Endothelial cell of umbilical vein (primary cell): ENCODE results near the gene ICA1L. TPM values are rescaled to one million over a fixed set of nuclear protein-coding genes. Genes with fewer than 3 reads are reported as not detected.

Experiments
- BruUV-seq: library from RNA; stranded (reverse); fragments of 400-500 nt; replicated peaks from 2 replicates; lab custom pipeline; 2021; lab: Mats Ljungman, UMichigan
- CTCF ChIA-PET: fragments of 300-600, 350-600 bp; sonication (Branson Sonifier 250); formaldehyde crosslinking; loops from one replicate; lab custom pipeline; 2021; ENCODE audit warnings: antibody characterized with exemption, inconsistent platforms; lab: Charles Lee
- POLR2A ChIA-PET: fragments of 300-600, 350-600 bp; sonication (Branson Sonifier 250); formaldehyde crosslinking; loops from one replicate; lab custom pipeline; 2021; ENCODE audit warnings: antibody characterized with exemption, inconsistent platforms; lab: Charles Lee
- DNase-seq: peaks from one replicate; pipeline ENCODE4 v3.0.0-alpha.2; 2011; ENCODE audit warnings: low read depth, low spot score
- FAIRE-seq: peaks from 2 replicates; lab custom pipeline; 2011; peaks lifted over from hg19 to GRCh38; lab: Jason Lieb, UNC
- H2AFZ ChIP-seq: 2 replicates; pipeline ENCODE4 v1.6.0; 2012; ENCODE audit warnings: low read depth, low read length, control low read depth, inconsistent platforms
- H3K27ac ChIP-seq: 2 replicates; pipeline ENCODE4 v1.5.1; 2011; ENCODE audit warnings: low read depth, mild to moderate bottlenecking, control low read depth, low read length, moderate library complexity; ENCODE audit not compliant: insufficient read depth
- H3K27me3 ChIP-seq, 2 experiments: 2 replicates each; pipeline versions ENCODE4 v1.6.0 to v1.6.1; 2011; ENCODE audit warnings: low read length in 2 of 2, mixed read lengths in 1 of 2; ENCODE audit not compliant: control insufficient read depth in 2 of 2, insufficient read depth in 2 of 2
- H3K36me3 ChIP-seq, 2 experiments: 2 replicates in 1 of 2; 3 replicates in 1 of 2; pipeline ENCODE4 v1.5.1; 2011; ENCODE audit warnings: low read length in 2 of 2, mild to moderate bottlenecking in 1 of 2, moderate library complexity in 1 of 2; ENCODE audit not compliant: control insufficient read depth in 2 of 2, insufficient read depth in 2 of 2; ENCODE audit errors: extremely low read depth in 1 of 2
- H3K4me1 ChIP-seq: 3 replicates; pipeline ENCODE4 v1.5.1; 2011; ENCODE audit warnings: mild to moderate bottlenecking, low read length; ENCODE audit not compliant: control insufficient read depth, insufficient read depth; ENCODE audit errors: extremely low read depth
- H3K4me2 ChIP-seq: 2 replicates; pipeline ENCODE4 v1.6.1; 2011; ENCODE audit warnings: low read length, control low read depth, mixed read lengths; ENCODE audit not compliant: insufficient read depth
- H3K4me3 ChIP-seq, 3 experiments: fragments of 200-600 bp in 1 of 3; sonication (generic), shearing (Covaris generic) in 1 of 3; replicated peaks in 1 of 3; 2 replicates each; pipeline ENCODE4 v1.5.1; 2011 to 2016; ENCODE audit warnings: control low read depth in 3 of 3, low read length in 3 of 3, mild to moderate bottlenecking in 2 of 3, inconsistent platforms in 1 of 3, low read depth in 1 of 3, moderate library complexity in 1 of 3; ENCODE audit not compliant: insufficient read depth in 1 of 3
- H3K79me2 ChIP-seq: 2 replicates; pipeline ENCODE4 v1.6.0; 2012; ENCODE audit warnings: low read length, inconsistent platforms; ENCODE audit not compliant: control insufficient read depth, insufficient read depth
- H3K9ac ChIP-seq: replicated peaks from 2 replicates; pipeline ENCODE3; 2011; ENCODE audit warnings: low read length, control low read depth; ENCODE audit not compliant: insufficient read depth; ENCODE audit errors: extremely low read depth
- H3K9me1 ChIP-seq: replicated peaks from 3 replicates; pipeline ENCODE4 v1.6.0; 2011; ENCODE audit warnings: mild to moderate bottlenecking, low read length; ENCODE audit not compliant: control insufficient read depth, insufficient read depth; ENCODE audit errors: extremely low read depth
- H3K9me3 ChIP-seq: replicated peaks from 2 replicates; pipeline ENCODE4 v1.5.1; 2012; ENCODE audit warnings: low read length, inconsistent platforms; ENCODE audit not compliant: control insufficient read depth, insufficient read depth
- H4K20me1 ChIP-seq: replicated peaks from 2 replicates; pipeline ENCODE3; 2011; ENCODE audit warnings: mild to moderate bottlenecking, low read length; ENCODE audit not compliant: control insufficient read depth, insufficient read depth; ENCODE audit errors: extremely low read depth
- EZH2 ChIP-seq: IDR thresholded peaks from 2 replicates; pipeline ENCODE4 v1.6.1; 2012; ENCODE audit warnings: borderline replicate concordance, low read depth, mild to moderate bottlenecking, moderate library complexity, low read length, inconsistent platforms; ENCODE audit not compliant: severe bottlenecking
- FOS ChIP-seq: IDR thresholded peaks from 2 replicates; pipeline ENCODE4 v1.6.1; 2011; ENCODE audit warnings: mild to moderate bottlenecking, low read length, moderate library complexity, borderline replicate concordance; ENCODE audit not compliant: insufficient read depth
- GATA2 ChIP-seq: IDR thresholded peaks from 2 replicates; pipeline ENCODE4 v1.7.0; 2011; ENCODE audit warnings: low read depth, mild to moderate bottlenecking, moderate library complexity, mixed read lengths, low read length; ENCODE audit not compliant: insufficient read length, insufficient read depth
- JUN ChIP-seq: IDR thresholded peaks from 2 replicates; pipeline ENCODE4 v1.6.1; 2011; ENCODE audit warnings: borderline replicate concordance, low read depth; ENCODE audit not compliant: insufficient read length, insufficient read depth
- MYC ChIP-seq: IDR thresholded peaks from one replicate; pipeline ENCODE4 v1.6.1; 2011; ENCODE audit warnings: mild to moderate bottlenecking, low read depth, low read length
- POLR2A ChIP-seq: IDR thresholded peaks from 2 replicates; pipeline ENCODE4 v1.6.1; 2012; ENCODE audit warnings: low read depth, mild to moderate bottlenecking, control low read depth, low read length
- POLR2AphosphoS5 ChIP-seq: IDR thresholded peaks from 2 replicates; pipeline ENCODE4 v1.6.1; 2012; ENCODE audit warnings: low read depth, mild to moderate bottlenecking, control low read depth, low read length, moderate library complexity; ENCODE audit not compliant: insufficient read depth
- dilution Hi-C: fragments of 300-500 bp; cut with MboI; formaldehyde crosslinking; loops from one replicate; pipeline ENCODE4 v1.15.0; 2019; ENCODE audit warnings: low sequenced_read_pairs; ENCODE audit not compliant: extremely low pct_ligation_motif_present
- intact Hi-C: fragments of 100-400 bp; cut with micrococcal nuclease; formaldehyde crosslinking; loops from one replicate; pipeline ENCODE4 v1.10.0; 2022
- polyA plus RNA-seq, 4 experiments: library from polyadenylated mRNA; depleted of rRNA in 3 of 4; stranded (reverse) in 3 of 4; unstranded in 1 of 4; fragments of >200 nt; gene quantifications; 2 replicates each; pipeline versions ENCODE4 v1.2.1 to v1.2.3, GENCODE V29; 2011 to 2012; ENCODE audit warnings: missing spikeins in 1 of 4
- total RNA-seq: library from RNA; stranded (reverse); gene quantifications from 2 replicates; pipeline ENCODE4 v1.2.3, GENCODE V29; 2021
- TF ChIP-seq, protein P1 (sequence below), 2 donors: IDR thresholded peaks; 1 replicate in 1 of 2; 2 replicates in 1 of 2; pipeline ENCODE4 v1.5.1; 2011; ENCODE audit warnings: low read length in 2 of 2, mild to moderate bottlenecking in 2 of 2, moderate library complexity in 2 of 2, control low read depth in 1 of 2, inconsistent platforms in 1 of 2, low read depth in 1 of 2; ENCODE audit not compliant: insufficient read depth in 1 of 2; ENCODE audit errors: extremely low read depth in 1 of 2
- TF ChIP-seq, protein P2 (sequence below): IDR thresholded peaks from 2 replicates; pipeline ENCODE4 v1.6.1; 2011; ENCODE audit not compliant: insufficient read depth, insufficient read length

ICA1L gene
- total and polyA plus RNA-seq, 2 donors (not counting 3 experiments of a cell fraction or from before 2014, with no cell fraction given) = 1.6 to 3.7 TPM

- Histone ChIP-seq H3K9ac (no peak overlapping the region), H3K4me3 (no peak overlapping the region), H3K79me2 (no peaks in the 10 kb centered on the region), H3K4me2 (no peak overlapping the region), H3K27me3 (no peaks in the 10 kb centered on the region), H3K36me3 (no peaks in the 10 kb centered on the region), H3K9me3 (no peaks in the 10 kb centered on the region), H3K4me1 (no peaks in the 10 kb centered on the region), H3K9me1 (no peaks in the 10 kb centered on the region), H3K27ac (no peak overlapping the region), H2AFZ (no peak overlapping the region), H4K20me1 (no peaks in the 10 kb centered on the region)
- intact Hi-C loops = no loop called here
- dilution Hi-C loops = no loop called here
- DNase-seq = no peak
- no peak for FAIRE-seq
- POLR2A ChIA-PET = no interaction called here
- CTCF ChIA-PET = interaction anchor here (1.0 to 1.2 kb wide), 2 partner anchors 10 to 233 kb away, joined by 3 to 5 read pairs; no protein-coding TSS in a partner anchor
- no TSS peak for BruUV-seq
- TF ChIP-seq EZH2 (no peak), POLR2A (no peak), JUN (no peak), GATA2 (no peak), FOS (no peak), MYC (no peak), POLR2AphosphoS5 (no peak)
- TF ChIP-seq, protein P1, sequence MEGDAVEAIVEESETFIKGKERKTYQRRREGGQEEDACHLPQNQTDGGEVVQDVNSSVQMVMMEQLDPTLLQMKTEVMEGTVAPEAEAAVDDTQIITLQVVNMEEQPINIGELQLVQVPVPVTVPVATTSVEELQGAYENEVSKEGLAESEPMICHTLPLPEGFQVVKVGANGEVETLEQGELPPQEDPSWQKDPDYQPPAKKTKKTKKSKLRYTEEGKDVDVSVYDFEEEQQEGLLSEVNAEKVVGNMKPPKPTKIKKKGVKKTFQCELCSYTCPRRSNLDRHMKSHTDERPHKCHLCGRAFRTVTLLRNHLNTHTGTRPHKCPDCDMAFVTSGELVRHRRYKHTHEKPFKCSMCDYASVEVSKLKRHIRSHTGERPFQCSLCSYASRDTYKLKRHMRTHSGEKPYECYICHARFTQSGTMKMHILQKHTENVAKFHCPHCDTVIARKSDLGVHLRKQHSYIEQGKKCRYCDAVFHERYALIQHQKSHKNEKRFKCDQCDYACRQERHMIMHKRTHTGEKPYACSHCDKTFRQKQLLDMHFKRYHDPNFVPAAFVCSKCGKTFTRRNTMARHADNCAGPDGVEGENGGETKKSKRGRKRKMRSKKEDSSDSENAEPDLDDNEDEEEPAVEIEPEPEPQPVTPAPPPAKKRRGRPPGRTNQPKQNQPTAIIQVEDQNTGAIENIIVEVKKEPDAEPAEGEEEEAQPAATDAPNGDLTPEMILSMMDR (IDR thresholded peaks at IDR 0.05; ENCODE audit: extremely low read depth in 1 of 2, insufficient read depth in 1 of 2, low read depth in 1 of 2, low read length in 2 of 2) = no peak
- TF ChIP-seq, protein P2, sequence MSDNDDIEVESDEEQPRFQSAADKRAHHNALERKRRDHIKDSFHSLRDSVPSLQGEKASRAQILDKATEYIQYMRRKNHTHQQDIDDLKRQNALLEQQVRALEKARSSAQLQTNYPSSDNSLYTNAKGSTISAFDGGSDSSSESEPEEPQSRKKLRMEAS = no peak
These were observed 50.1 kb downstream of the ICA1L start for GRCh38 chr2:202821206-202822160.
